NT2/D1 (cell line): ENCODE results near the gene BMF.

ENCODE experiments used
- SUZ12 ChIP-seq: IDR thresholded peaks from 2 replicates; pipeline ENCODE4 v1.6.1; 2011; ENCODE audit not compliant: insufficient read length, insufficient read depth; ENCODE audit errors: extremely low read depth
- YY1 ChIP-seq: IDR thresholded peaks from 2 replicates; pipeline ENCODE4 v1.6.1; 2011; ENCODE audit not compliant: insufficient read length, insufficient read depth
- ZNF274 ChIP-seq: IDR thresholded peaks from 2 replicates; pipeline ENCODE4 v1.6.1; 2011; ENCODE audit warnings: mild to moderate bottlenecking, low read depth, low read length

GRCh38 chr15:40097968-40098476 is 10.7 kb downstream of the BMF start:
- TF ChIP-seq YY1 (no peak), SUZ12 (no peak), ZNF274 (no peak)
